Fibroblast of skin of abdomen (primary cell): ENCODE measurements around the gene MCM8.
"Not testable (repeated sequence)": the region's sequence is repeated elsewhere in the genome, so short reads cannot be mapped to it uniquely, and the experiment has no call there.

Experiments
- DNase-seq: peaks from one replicate; pipeline ENCODE4 v3.0.0-alpha.2; 2013

The MCM8 gene

DNA sequence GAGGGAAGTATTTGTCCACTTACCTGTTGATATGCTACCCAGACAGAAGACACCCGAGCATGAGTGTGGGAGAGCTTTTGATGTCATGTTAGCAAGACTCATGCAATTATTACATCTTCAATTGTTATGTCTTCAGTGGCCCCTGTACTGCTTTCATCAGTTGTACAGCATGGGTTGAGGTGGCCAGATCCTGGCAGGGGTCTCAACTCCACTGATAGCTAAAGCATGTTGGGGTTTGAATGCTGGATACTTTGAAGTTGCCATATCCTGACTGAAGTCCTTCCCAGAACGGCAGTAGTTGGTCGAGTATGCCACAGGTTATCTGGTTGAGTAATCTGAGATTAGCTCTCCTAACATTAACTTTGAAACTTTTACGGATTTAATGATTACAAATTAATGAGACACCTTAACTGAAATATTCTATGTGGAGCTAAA, 56.7 kb downstream of the MCM8 start:
- no peak for DNase-seq

DNA sequence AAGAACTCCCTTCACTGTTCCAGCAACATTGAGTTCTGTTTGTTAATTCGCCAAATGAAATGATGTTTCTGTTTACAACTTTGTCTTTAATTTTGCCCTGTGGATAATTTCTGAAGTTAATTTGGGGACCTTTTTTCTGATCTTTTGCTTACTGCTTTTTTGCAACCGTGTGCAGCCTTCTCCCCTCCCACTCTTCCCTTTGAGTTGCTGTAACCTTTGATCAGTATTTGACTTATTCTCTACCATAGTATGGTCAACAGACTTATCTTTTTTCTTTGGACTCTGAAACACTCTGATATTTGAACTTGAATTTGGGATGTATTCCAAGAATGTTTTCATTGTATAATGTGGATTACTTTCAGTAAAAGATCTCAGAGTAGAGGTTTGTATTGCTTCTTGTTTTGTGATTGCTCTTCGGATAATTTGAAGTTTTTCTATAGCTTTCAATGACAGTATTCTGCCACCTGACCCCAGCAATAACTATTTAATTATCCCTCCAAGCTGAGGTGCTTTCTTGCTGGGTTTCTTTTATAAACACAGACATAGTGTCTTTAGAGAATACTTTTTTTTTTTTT, 57.2 kb downstream of the MCM8 start:
- no peak for DNase-seq

DNA sequence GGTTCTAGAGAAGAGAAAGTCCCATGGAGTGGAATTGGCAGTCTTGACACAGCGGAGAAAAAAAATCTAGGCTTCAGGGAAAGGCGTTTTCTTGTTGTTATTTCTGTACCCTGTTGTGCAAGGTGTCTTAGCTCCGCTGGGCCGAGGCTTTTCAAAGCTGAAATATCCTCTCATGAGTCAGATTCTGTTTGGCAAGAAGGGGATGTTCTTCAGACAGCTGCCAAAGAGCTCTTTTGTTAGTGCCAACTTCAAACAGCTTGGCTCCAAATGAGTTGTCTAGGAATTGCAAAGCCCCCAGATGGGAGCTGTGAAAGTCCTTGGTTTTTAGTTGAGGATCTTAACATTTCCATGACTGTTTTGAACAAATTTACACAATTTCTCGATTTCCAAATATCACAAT, 57.8 kb downstream of the MCM8 start:
- peak; percentile 77 for DNase-seq

DNA sequence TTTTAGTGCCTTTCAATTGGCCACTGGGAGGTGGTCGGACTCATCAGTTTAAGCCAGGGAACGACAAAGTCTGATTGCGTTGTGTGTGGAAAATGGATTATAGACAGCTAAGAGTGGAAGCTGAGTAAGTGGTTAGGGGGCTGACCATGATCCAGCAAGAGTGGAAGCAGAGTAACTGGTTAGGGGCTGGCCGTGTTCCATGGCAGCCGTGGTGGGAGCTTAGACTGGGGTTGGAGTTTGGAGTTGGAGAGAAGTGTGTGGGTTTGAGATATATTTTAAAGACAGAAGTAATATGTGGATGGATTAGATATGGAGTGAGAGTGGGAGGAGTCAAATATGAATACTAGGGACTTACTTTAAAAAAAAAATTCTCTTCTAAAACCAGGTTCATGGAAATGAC, 61.7 kb downstream of the MCM8 start:
- no peak for DNase-seq

GRCh38 chr20:6014017-6014416, 63.6 kb downstream of the MCM8 start:
- no peak for DNase-seq

- no peak for DNase-seq
These were observed 64.5 kb downstream of the MCM8 start for GRCh38 chr20:6014957-6015356.

GRCh38 chr20:6017467-6017866, 67.0 kb downstream of the MCM8 start:
- no peak for DNase-seq

DNA sequence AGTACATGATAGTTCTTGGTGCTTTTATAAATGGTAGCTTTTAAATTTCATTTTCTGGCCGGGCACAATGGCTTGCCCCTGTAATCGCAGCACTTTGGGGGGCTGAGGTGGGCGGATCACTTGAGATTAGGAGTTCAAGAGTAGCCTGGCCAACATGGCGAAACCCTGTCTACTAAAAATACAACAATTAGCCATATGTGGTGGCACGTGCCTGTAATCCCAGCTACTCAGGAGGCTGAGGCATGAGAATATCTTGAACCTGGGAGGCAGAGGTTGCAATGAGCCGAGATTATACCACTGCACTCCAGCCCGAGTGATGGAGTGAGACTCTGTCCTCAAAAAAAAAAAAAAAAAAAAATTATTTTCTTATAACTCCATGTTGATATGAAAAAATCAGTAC, 67.4 kb downstream of the MCM8 start:
- DNase-seq: no peak

- DNase-seq: no peak
These were observed 74.3 kb downstream of the MCM8 start for GRCh38 chr20:6024768-6025167.

- DNase-seq: peak; percentile 40
These were observed 75.6 kb downstream of the MCM8 start for GRCh38 chr20:6026051-6026450.

DNA sequence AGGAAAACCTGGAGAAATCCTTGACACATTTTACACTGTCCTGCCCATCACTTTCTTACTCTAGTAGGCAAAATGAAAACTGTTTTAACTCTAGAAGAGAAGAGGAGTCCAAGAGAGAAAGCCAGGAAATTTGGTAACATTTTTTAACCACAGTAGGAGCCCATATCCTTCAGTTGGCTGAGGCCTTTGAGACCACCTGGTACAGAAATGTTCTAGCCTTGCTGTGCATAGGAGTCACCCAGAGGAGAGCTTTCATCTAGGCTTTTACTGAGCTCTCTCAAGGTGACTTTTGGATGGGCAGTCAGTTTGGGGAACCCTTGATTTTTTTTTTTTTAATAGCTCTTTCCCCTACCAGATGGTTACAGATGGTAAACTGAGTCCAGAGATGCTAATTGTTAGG, 78.4 kb downstream of the MCM8 start:
- DNase-seq: no peak

DNA sequence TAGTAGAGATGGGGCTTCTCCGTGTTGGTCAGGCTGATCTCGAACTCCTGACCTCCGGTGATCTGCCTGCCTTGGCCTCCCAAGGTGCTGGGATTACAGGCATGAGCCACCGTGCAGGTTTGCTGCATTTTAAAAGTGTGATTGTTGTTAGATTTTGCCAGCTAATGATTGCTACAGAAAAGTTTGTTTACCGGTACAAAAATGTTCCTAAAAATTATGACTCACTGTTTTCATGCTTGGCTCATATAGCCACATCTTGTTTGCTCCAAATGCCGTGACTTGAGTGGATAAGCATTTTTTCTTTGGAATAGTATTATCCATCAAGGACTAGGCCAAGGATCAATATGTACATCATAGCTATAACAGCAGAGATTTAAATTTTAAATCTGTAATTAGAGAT, 79.1 kb downstream of the MCM8 start:
- DNase-seq: no peak

DNA sequence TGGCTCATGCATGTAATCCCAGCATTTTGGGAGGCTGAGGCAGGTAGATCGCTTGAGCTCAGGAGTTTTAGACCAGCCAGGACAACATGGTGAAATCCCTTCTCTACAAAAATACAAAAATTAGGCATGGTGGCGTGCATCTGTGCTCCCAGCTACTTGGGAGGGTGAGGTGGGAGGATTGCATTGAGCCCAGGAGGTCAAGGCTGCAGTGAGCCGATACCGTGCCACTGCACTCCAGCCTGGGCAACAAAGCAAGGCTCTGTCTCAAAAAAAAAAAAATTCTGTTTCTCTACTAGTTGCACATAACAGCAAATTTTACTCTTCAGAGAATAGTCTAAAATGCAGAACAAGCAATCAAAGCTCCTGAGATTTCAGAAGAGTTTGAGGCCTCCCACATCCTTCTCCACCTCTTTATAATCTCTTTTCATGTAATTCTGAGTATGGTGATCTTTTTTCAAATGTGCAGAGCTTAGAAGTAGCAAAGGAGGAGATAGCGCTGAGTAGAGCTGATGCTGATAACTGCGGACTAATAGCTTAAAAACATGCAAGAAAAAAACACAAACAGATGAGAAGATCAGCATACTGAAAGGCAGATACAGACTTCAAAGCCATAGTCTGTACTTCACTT, 80.1 kb downstream of the MCM8 start:
- no peak for DNase-seq

DNA sequence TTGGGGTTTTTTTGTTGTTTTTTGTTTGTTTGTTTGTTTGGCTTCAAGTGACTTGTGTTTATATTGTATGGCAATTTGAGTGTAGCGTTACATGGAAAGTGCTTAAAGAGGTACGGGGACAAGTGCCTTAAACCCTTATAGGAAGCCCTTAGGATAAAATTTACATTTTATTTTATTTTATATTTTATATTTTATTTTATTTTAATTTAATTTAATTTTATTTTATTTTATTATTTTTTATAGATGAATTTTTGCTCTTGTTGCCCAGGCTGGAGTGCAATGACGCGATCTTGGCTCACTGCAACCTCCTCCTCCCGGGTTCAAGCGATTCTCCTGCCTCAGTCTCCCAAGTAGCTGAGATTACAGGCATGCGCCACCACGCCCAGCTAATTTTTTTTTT, 82.5 kb downstream of the MCM8 start:
- DNase-seq: not testable (repeated sequence)

- peak; percentile 21 for DNase-seq
These were observed 83.9 kb downstream of the MCM8 start for GRCh38 chr20:6034134-6034969.

DNA sequence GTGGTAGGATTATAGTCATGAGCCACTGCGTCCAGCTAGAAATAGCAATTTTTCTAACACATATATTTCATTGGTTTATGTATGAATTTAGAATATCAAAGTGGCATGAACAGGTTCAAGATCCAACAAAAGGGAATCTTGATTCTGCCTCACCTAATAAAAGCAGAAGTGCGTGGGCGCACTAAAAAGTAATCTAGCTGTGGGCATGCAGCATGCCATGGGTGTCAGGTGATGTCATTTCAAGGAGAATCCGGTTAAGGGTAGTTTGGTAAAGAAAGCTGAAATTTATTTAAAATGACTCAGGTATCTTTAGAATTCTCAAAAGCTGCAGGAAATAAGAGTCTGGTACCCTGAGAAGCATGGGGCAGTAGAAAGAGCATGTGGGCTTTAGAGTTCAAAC, 85.8 kb downstream of the MCM8 start:
- no peak for DNase-seq

DNA sequence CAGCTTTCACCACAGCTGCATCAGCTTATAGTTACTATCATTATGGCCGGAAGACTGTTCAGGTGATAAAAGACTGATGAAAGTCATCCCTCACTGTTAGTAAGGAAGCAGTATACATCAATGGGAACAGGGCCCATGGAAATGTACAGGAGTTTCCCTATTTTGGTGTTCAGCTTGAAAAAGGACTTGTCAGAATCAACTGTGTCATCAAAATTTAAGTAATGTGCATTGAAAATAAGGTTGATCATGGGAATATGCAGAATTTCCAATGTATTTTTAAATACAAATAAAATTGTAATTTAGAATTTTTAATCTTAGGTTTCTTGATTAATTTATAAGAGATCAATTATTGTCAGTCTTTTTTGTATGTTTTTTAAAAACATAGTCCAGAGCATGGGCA, 86.6 kb downstream of the MCM8 start:
- DNase-seq: no peak

DNA sequence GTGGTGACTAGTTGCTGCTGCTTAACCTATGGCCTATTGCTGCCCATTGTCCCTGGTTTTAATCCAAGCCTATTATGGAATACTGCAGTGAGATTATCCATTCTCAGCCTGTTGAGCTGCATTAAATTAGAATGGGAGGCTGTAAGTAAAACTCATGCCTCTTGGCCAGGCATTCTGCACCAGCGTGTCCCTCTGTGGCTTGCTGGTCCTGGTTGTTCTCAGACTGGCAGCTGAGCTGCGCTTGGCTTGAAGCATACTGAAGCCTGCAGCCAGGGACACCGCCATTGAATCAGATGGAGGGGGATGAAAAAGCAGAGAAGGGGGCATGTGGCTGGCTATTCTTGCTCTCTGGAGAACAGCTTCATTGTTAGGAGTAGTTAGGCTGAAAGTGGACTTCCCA, 87.8 kb downstream of the MCM8 start:
- no peak for DNase-seq

- no peak for DNase-seq
These were observed 89.3 kb downstream of the MCM8 start for GRCh38 chr20:6039766-6040165.

DNA sequence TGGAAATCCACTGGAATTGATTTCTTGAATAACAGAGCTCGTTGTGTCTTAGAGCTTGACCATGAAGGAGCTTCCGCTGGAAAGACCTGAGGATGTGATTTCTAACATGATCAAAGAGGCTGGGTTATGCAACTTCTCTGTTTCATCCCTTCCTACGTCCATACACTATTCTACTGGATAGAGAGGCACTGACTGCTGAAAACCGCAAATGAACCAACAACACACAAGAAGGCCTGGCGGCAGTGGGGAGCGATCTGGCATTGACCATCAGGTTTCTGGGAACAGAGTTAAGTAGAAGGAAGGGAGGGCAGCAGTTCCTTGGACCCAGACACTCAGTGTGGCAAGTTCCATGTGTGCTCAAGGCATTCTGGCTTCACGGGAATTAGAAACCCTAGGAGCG, 90.1 kb downstream of the MCM8 start:
- no peak for DNase-seq

DNA sequence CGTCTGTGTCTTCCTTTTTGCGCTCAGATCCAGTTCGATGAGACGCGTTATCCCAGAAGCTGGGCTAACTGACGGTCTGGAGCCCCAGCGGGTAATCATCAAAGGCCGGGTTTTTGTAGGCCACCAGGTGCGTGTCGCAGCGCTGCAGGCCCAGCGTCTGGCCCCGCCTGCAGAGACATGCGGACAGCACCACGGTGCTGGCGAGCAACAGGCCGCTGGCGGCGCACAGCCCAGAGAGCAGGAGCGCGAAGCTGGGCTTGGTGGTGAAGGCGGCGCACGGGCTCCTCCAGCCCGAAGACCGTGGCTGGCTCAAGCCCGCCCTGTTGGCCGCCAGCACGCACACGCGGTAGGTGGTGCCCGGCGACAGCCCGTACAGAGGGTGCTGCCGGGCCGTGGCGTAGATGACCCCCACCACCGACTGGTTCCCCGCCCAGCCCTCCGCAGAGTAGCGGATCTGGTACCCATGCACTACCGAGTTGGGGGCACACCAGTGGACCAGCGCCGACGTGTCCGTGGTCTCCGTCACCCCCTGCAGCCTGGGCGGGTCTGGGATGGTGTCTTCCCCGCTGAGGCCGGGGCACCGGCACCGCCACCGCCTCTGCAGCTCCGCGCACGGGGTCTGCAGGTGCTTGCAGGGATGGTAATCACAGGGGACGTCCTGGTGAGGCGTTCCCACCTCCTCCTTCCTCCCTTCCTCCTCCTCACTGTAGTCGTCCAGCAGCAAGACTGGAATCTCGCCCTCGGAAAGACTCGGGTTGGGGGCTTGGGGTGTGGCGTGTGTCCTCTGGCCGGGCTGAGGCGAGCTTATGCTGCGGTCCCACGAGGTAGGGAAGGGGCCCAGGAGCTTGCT, 90.7 kb downstream of the MCM8 start:
- no peak for DNase-seq

- DNase-seq: no peak
These were observed 91.4 kb downstream of the MCM8 start for GRCh38 chr20:6041808-6042265.

DNA sequence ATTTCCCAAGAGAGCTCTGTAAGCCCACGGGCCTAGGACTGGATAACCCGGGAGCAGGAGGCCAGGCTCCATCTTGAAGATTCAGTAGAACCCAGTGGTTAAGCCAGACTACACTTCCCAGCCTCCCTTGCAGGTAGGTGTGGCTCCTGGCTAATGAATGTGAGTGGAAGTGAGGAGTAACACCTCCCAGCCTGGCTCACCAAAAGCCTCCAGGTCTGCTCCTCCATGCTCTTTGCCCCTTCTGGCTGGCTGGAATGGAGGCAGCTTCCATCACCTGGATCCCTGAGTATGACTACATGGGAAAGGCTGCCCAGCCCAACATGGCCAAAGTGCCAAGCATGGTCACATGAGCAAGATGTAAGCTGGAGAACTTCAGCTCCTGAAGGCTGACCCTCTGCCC, 93.7 kb downstream of the MCM8 start:
- DNase-seq: no peak
